Amniotic epithelial cell (primary cell): ENCODE results near the gene FUNDC1.
A peak's percentile ranks its signal among the peaks of the same experiment; 100 is the strongest.

Experiments
- DNase-seq: peaks from one replicate; pipeline ENCODE4 v3.0.0-alpha.2; 2010; ENCODE audit warnings: low read depth

Gene FUNDC1

DNA sequence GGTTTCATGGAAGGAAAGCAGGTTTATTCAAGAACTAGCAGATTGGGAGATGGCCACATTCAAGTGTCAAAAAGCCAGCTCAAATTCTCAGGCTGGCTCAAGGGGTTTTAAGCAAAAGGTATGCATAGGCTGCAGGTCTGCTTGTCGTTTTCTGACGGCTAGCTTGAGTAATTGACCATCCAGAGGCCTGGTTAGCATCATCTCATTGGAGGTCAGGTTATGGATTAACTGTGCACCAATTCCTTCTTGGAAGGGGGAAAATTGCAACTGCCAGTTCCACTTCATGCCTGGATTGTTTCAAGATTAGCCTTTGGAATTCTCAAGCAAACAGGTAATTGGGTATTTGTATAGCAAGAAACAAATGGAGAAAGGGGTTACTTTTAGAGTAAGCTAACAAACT lies 62.1 kb downstream of the FUNDC1 start:
- no peak for DNase-seq

DNA sequence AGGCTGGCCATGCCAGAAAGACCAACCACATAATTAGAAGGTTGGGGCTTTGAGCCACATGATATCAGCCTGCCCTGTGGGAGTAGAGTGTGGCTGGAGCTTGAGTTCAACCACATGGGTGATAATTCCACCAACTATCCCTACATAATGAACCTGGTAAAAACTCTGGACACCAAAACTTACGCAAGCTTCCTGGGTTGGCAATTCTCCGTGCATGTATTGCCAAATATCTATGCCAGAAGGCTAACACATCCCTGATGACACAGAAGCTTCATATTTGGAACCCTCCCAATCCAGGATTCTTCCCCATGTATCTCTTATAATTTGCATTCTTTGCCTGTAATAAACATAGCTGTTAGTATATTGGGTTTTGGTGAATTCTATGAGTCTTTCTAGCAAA lies 68.2 kb downstream of the FUNDC1 start:
- peak; percentile 10 for DNase-seq
